A549 (cell line): ENCODE measurements around the gene ZNF543. TPM values are rescaled to one million over a fixed set of nuclear protein-coding genes. Genes with fewer than 3 reads are reported as not detected.

Experiments used
- ATAC-seq, 2 experiments: fragments of 200-7000 bp in 1 of 2; fragments of >200 bp in 1 of 2; cut with Nextera tagmentation in 1 of 2; cut with Tn5 transposase in 1 of 2; 3 replicates each; pipeline versions ENCODE4 v1.8.0 to v1.9.1; 2018 to 2020; ENCODE audit warnings: mild to moderate bottlenecking in 1 of 2, moderate library complexity in 1 of 2
- CTCF ChIA-PET: fragments of 300-600 bp; sonication (Branson Sonifier 250); formaldehyde crosslinking; extraction: SDS; loops from one replicate; lab custom pipeline; 2021; ENCODE audit warnings: antibody characterized with exemption, inconsistent platforms; lab: Yijun Ruan, JAX
- POLR2A ChIA-PET: fragments of 350-600 bp; formaldehyde crosslinking; extraction: SDS; loops from one replicate; lab custom pipeline; 2021; ENCODE audit warnings: antibody characterized with exemption, inconsistent platforms; lab: Yijun Ruan, JAX
- DNase-seq, 2 experiments: peaks; one replicate each; pipeline versions ENCODE4 v3.0.0 to v3.0.0-alpha.2; 2011 to 2016; ENCODE audit warnings: low read depth in 1 of 2, low spot score in 1 of 2
- FAIRE-seq: peaks from 2 replicates; lab custom pipeline; 2011; peaks lifted over from hg19 to GRCh38; lab: Jason Lieb, UNC
- H3K27ac ChIP-seq, 2 experiments: fragments of >200 bp; sonication (Bioruptor Twin); formaldehyde crosslinking; 3 replicates each; pipeline ENCODE4 v1.5.1; 2016 to 2017
- H3K4me1 ChIP-seq: fragments of >200 bp; sonication (Bioruptor Twin); formaldehyde crosslinking; 3 replicates; pipeline ENCODE4 v1.6.1; 2016
- H3K4me2 ChIP-seq: fragments of >200 bp; sonication (Bioruptor Twin); formaldehyde crosslinking; 3 replicates; pipeline ENCODE4 v1.6.1; 2016
- H3K4me3 ChIP-seq: fragments of >200 bp; sonication (Bioruptor Twin); formaldehyde crosslinking; 3 replicates; pipeline ENCODE4 v1.5.1; 2016
- H3K9me3 ChIP-seq: fragments of >200 bp; sonication (Bioruptor Twin); formaldehyde crosslinking; 3 replicates; pipeline ENCODE4 v1.6.1; 2016
- BHLHE40 ChIP-seq: IDR thresholded peaks from 2 replicates; pipeline ENCODE4 v1.6.1; 2012; ENCODE audit warnings: low read depth, low read length, inconsistent platforms
- CBX2 ChIP-seq: fragments of 200-600 bp; sonication (generic); IDR thresholded peaks from 2 replicates; pipeline ENCODE4 v1.6.1; 2016; ENCODE audit warnings: low read depth, mild to moderate bottlenecking, borderline replicate concordance
- CHD4 ChIP-seq: fragments of 200-600 bp; sonication (generic); IDR thresholded peaks from 2 replicates; pipeline ENCODE4 v1.6.1; 2016; ENCODE audit warnings: antibody characterized with exemption, mild to moderate bottlenecking, borderline replicate concordance
- EHF ChIP-seq: fragments of 250-450 bp; sonication (Bioruptor Pico); IDR thresholded peaks from 2 replicates; pipeline ENCODE4 v1.5.0; 2020; ENCODE audit warnings: mild to moderate bottlenecking
- EHMT2 ChIP-seq: fragments of 200-600 bp; sonication (generic); IDR thresholded peaks from 2 replicates; pipeline ENCODE4 v1.6.1; 2016; ENCODE audit warnings: antibody characterized with exemption, low read depth, mild to moderate bottlenecking, moderate library complexity
- ELK1 ChIP-seq: fragments of 150-350 bp; IDR thresholded peaks from 2 replicates; pipeline ENCODE4 v1.6.1; 2014; ENCODE audit warnings: low read depth, mild to moderate bottlenecking, low read length
- EP300 ChIP-seq, 2 experiments: fragments of >200 bp; sonication (Bioruptor Twin); formaldehyde crosslinking; IDR thresholded peaks; 2 replicates in 1 of 2; 3 replicates in 1 of 2; pipeline ENCODE4 v1.6.1; 2016 to 2017
- FOSL2 ChIP-seq, 2 experiments: fragments of 450-650 bp in 1 of 2; fragments of >200 bp in 1 of 2; sonication (Bioruptor Twin) in 1 of 2; formaldehyde crosslinking; IDR thresholded peaks; 2 replicates each; pipeline versions ENCODE4 v1.5.0 to v1.6.1; 2016 to 2020; ENCODE audit warnings: mild to moderate bottlenecking in 1 of 2, moderate library complexity in 1 of 2
- GATA3 ChIP-seq: IDR thresholded peaks from 2 replicates; pipeline ENCODE4 v1.6.1; 2012; ENCODE audit warnings: borderline replicate concordance
- HEYL ChIP-seq: fragments of 250-450 bp; sonication (Bioruptor Pico); IDR thresholded peaks from 2 replicates; pipeline ENCODE4 v1.8.0; 2021; ENCODE audit warnings: mild to moderate bottlenecking, moderate library complexity
- HOXA7 ChIP-seq: fragments of 250-450 bp; sonication (Bioruptor Pico); IDR thresholded peaks from 2 replicates; pipeline ENCODE4 v1.5.0; 2020; ENCODE audit warnings: mild to moderate bottlenecking, moderate library complexity
- HOXB13 ChIP-seq: fragments of 250-450 bp; sonication (Bioruptor Pico); IDR thresholded peaks from 2 replicates; pipeline ENCODE4 v1.5.0; 2020; ENCODE audit warnings: low read depth, mild to moderate bottlenecking, moderate library complexity
- KDM5A ChIP-seq: fragments of 200-600 bp; sonication (generic); IDR thresholded peaks from 2 replicates; pipeline ENCODE4 v1.6.1; 2016; ENCODE audit warnings: antibody characterized with exemption, mild to moderate bottlenecking
- MAZ ChIP-seq: fragments of 150-350 bp; IDR thresholded peaks from 2 replicates; pipeline ENCODE4 v1.6.1; 2014; ENCODE audit warnings: antibody characterized with exemption, low read depth, low read length, borderline replicate concordance
- MYC ChIP-seq: IDR thresholded peaks from 2 replicates; pipeline ENCODE4 v1.6.1; 2012; ENCODE audit warnings: mild to moderate bottlenecking, inconsistent platforms, low read length, improper control_type of control experiment, borderline replicate concordance
- PBX3 ChIP-seq: IDR thresholded peaks from 2 replicates; pipeline ENCODE4 v1.6.1; 2012
- PHF8 ChIP-seq: fragments of 200-600 bp; sonication (generic); IDR thresholded peaks from 2 replicates; pipeline ENCODE4 v1.6.1; 2016; ENCODE audit warnings: low read depth, mild to moderate bottlenecking, antibody characterized with exemption, moderate library complexity, borderline replicate concordance
- POLR2AphosphoS2 ChIP-seq: conservative IDR thresholded peaks from 2 replicates; pipeline ENCODE4 v1.6.1; 2012; ENCODE audit warnings: low read length, improper control_type of control experiment, inconsistent platforms
- RAD21 ChIP-seq, 2 experiments: fragments of >200 bp in 1 of 2; sonication (Bioruptor Twin) in 1 of 2; formaldehyde crosslinking in 1 of 2; IDR thresholded peaks in 1 of 2; conservative IDR thresholded peaks in 1 of 2; 2 replicates in 1 of 2; 3 replicates in 1 of 2; pipeline ENCODE4 v1.6.1; 2012 to 2018; ENCODE audit warnings: inconsistent platforms in 1 of 2
- RCOR1 ChIP-seq: fragments of 150-350 bp; IDR thresholded peaks from 2 replicates; pipeline ENCODE4 v1.6.1; 2014; ENCODE audit warnings: antibody characterized with exemption, low read length, low read depth
- SREBF2 ChIP-seq: fragments of 450-650 bp; IDR thresholded peaks from 2 replicates; pipeline ENCODE4 v1.6.1; 2014; ENCODE audit warnings: mild to moderate bottlenecking, moderate library complexity
- TP53 ChIP-seq: fragments of 250-450 bp; sonication (Bioruptor Pico); IDR thresholded peaks from 2 replicates; pipeline ENCODE4 v1.5.0; 2021; ENCODE audit warnings: mild to moderate bottlenecking, moderate library complexity
- ZC3H11A ChIP-seq: fragments of 450-650 bp; IDR thresholded peaks from 2 replicates; pipeline ENCODE4 v1.6.1; 2014; ENCODE audit warnings: antibody characterized with exemption, mild to moderate bottlenecking
- ZNF302 ChIP-seq: fragments of 250-450 bp; sonication (Bioruptor Pico); IDR thresholded peaks from 2 replicates; pipeline ENCODE4 v1.9.0; 2021; ENCODE audit warnings: inconsistent platforms, mild to moderate bottlenecking, moderate library complexity
- WGBS: methylation state at CpG from one replicate; pipeline ENCODE4 v1.1.6; 2017; ENCODE audit errors: missing lambda C conversion rate; 5-methylcytosine and 5-hydroxymethylcytosine counted together
- polyA plus RNA-seq, 4 experiments: library from polyadenylated mRNA; depleted of rRNA in 3 of 4; stranded (reverse); fragments of >200 nt; fragmentation: RNase III in 1 of 4; extraction: RNeasy Plus Mini Kit Qiagen cat#74134 plus additional on column Dnase treatment in 1 of 4; gene quantifications; 2 replicates in 3 of 4; 3 replicates in 1 of 4; pipeline ENCODE4 v1.2.3, GENCODE V29; 2011 to 2017
- TF ChIP-seq, protein P1 (sequence below): fragments of 250-450 bp; sonication (Bioruptor Pico); IDR thresholded peaks from 2 replicates; pipeline ENCODE4 v1.5.0; 2020; ENCODE audit warnings: low read depth, mild to moderate bottlenecking, moderate library complexity

The ZNF543 gene
- polyA plus RNA-seq, 2 of the 4 experiments (the other 2 are of a cell fraction) = 1.5 to 3.9 TPM

DNA sequence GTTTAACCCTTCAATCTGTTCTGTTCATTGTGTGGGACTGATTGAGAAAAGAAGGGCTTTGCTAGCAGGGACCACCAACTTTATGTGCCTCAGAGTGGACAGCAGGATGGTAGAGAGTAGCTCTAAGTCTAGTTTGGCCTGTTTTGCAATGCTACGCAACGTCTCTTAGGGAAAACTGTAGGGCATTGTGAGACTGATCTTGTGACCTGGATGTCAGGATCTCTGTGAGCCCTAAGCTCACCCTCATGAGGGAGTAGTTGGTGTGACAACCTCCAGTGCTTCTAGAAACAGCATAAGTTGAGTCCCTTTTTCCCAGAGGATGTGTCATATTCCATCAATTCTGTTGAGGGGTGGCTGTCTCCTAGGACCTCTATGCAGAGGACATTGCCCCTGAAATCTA lies 9.5 kb upstream of the ZNF543 start (continued):
- TF ChIP-seq MYC (no peak), HEYL (CRISPR knock-in tag) (no peak), CBX2 (no peak)
- TF ChIP-seq, all 56 proteins: peak for 0

DNA sequence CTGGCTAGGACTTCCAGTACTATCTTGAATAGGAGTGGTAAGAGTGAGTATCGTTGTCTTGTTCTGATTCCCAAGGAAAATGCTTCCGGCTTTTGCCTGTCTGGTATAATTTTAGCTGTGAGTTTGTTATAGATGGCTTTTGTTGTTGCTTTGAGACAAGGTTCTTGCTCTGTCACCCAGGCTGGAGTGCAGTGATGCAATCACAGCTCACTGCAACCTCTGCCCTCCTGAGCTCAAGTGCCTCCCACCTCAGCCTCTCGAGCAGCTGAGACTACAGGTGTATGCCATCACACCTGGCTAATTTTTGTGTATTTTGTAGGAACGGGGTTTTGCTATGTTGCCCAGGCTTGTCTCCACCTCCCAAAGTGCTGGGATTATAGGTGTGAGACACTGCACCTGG lies 6.1 kb upstream of the ZNF543 start:
- Histone ChIP-seq H3K4me1 (no peaks in the 10 kb centered on the region), H3K27ac (no peak overlapping the region), H3K9me3 (peaks cover 90% of the 10 kb centered on the region), H3K4me2 (no peak overlapping the region), H3K4me3 (no peak overlapping the region)
- FAIRE-seq = no peak
- ChIA-PET POLR2A (no interaction called here), CTCF (no interaction called here)
- TF ChIP-seq ZC3H11A (no peak), EHMT2 (no peak), EHF (CRISPR knock-in tag) (no peak), PHF8 (no peak), EP300 (IDR thresholded peaks at IDR 0.05) (no peak), ZNF302 (no peak), RCOR1 (no peak), KDM5A (no peak), MYC (no peak), RAD21 (conservative IDR thresholded peaks at IDR 0.05 in 1 of 2, IDR thresholded peaks at IDR 0.05 in 1 of 2) (no peak), FOSL2 (IDR thresholded peaks at IDR 0.05) (no peak), FOSL2 (CRISPR knock-in tag; IDR thresholded peaks at IDR 0.05) (no peak)
- TF ChIP-seq, protein P1, sequence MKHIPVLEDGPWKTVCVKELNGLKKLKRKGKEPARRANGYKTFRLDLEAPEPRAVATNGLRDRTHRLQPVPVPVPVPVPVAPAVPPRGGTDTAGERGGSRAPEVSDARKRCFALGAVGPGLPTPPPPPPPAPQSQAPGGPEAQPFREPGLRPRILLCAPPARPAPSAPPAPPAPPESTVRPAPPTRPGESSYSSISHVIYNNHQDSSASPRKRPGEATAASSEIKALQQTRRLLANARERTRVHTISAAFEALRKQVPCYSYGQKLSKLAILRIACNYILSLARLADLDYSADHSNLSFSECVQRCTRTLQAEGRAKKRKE (CRISPR knock-in tag) = no peak
- no peak for ATAC-seq
- 18% methylated on average over 4 of the region's 4 CpGs for WGBS
- no peak for DNase-seq

DNA sequence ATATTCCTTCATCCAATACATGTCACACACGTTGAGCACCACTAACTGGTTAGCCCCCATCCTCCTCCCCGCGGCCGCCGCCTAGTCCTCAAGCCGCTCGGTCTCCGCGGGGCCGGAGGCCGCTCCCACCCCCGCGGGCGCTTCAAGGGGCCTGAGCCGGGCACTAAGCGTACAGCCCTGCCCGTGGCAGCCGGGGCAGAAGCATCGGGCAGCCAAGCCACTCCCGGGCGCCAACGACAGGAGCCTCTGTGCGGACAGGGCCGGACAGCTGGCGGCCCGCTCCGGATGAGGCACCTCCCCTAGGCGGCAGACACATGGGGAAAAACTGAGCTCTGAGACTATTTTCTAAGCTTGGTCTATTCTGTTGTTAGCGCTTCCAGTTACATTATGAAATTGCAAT lies 2.8 kb upstream of the ZNF543 start:
- ATAC-seq = no peak
- ChIA-PET POLR2A (no interaction called here), CTCF (interaction anchor here (0.7 kb wide), 1 partner anchor 110 kb away, joined by 3 read pairs; no protein-coding TSS in a partner anchor)
- Histone ChIP-seq H3K4me2 (no peak overlapping the region), H3K9me3 (peaks cover 87% of the 10 kb centered on the region), H3K4me3 (no peak overlapping the region), H3K27ac (no peak overlapping the region), H3K4me1 (no peaks in the 10 kb centered on the region)
- FAIRE-seq = no peak
- DNase-seq = no peak
- whole genome bisulfite sequencing = 57% methylated on average over 29 of the region's 29 CpGs
- TF ChIP-seq POLR2AphosphoS2 (no peak), HOXB13 (CRISPR knock-in tag) (no peak), BHLHE40 (no peak), PBX3 (no peak), GATA3 (no peak), ELK1 (no peak), HOXA7 (CRISPR knock-in tag) (no peak), EHMT2 (no peak), EHF (CRISPR knock-in tag) (no peak), RAD21 (conservative IDR thresholded peaks at IDR 0.05 in 1 of 2, IDR thresholded peaks at IDR 0.05 in 1 of 2) (no peak), TP53 (no peak), CHD4 (no peak), SREBF2 (no peak), MAZ (no peak)
